Ramos (cell line): ENCODE data around the gene WDR18.

ENCODE experiments used
- in situ Hi-C: fragments of 300-500 bp; cut with MboI; formaldehyde crosslinking; loops from one replicate; pipeline ENCODE4 v1.14.3; 2022; ENCODE audit warnings: low sequenced_read_pairs; ENCODE audit not compliant: unreplicated experiment

The WDR18 gene

GRCh38 chr19:963486-963951 is 20.6 kb upstream of the WDR18 start:
- in situ Hi-C loops, result no loop called here

- in situ Hi-C loops, result no loop called here
Observed at GRCh38 chr19:964116-964520, 20.0 kb upstream of the WDR18 start.

GRCh38 chr19:964761-965694 is 19.1 kb upstream of the WDR18 start:
- in situ Hi-C loops, result no loop called here

GRCh38 chr19:966485-967088 is 17.6 kb upstream of the WDR18 start:
- in situ Hi-C loops, result no loop called here

GRCh38 chr19:970695-971094 is 13.4 kb upstream of the WDR18 start:
- in situ Hi-C loops, result no loop called here

GRCh38 chr19:971795-972194 is 12.3 kb upstream of the WDR18 start:
- in situ Hi-C loops, result no loop called here

- in situ Hi-C loops, result no loop called here
Observed at GRCh38 chr19:972281-972680, 11.9 kb upstream of the WDR18 start.

- in situ Hi-C loops, result no loop called here
Observed at GRCh38 chr19:973726-974563, 10.2 kb upstream of the WDR18 start.

- in situ Hi-C loops, result no loop called here
Observed at GRCh38 chr19:974564-975257, 9.4 kb upstream of the WDR18 start.

GRCh38 chr19:976476-976875 is 7.7 kb upstream of the WDR18 start:
- in situ Hi-C loops, result no loop called here

GRCh38 chr19:977058-977464 is 7.1 kb upstream of the WDR18 start:
- in situ Hi-C loops, result no loop called here

- in situ Hi-C loops, result no loop called here
Observed at GRCh38 chr19:979318-979741, 4.8 kb upstream of the WDR18 start.

- in situ Hi-C loops, result loop anchor here (5.0 to 10.0 kb wide), 2 partner anchors 126 to 208 kb away; partner anchors contain the start of genes CFD and ELANE
Observed at GRCh38 chr19:980133-980998, 3.8 kb upstream of the WDR18 start.

- in situ Hi-C loops, result loop anchor here (5.0 to 10.0 kb wide), 2 partner anchors 128 to 210 kb away; partner anchors contain the start of genes CFD and ELANE
Observed at GRCh38 chr19:982567-983170, 1.5 kb upstream of the WDR18 start.

- in situ Hi-C loops, result loop anchor here (5.0 to 10.0 kb wide), 2 partner anchors 64 to 131 kb away; partner anchors contain the start of genes CFD and ELANE
Observed at GRCh38 chr19:986083-986482, 1.9 kb downstream of the WDR18 start.

GRCh38 chr19:988081-988480 is 3.9 kb downstream of the WDR18 start:
- in situ Hi-C loops, result loop anchor here (5.0 to 10.0 kb wide), 2 partner anchors 66 to 133 kb away; partner anchors contain the start of genes CFD and ELANE

- in situ Hi-C loops, result loop anchor here (5.0 to 10.0 kb wide), 2 partner anchors 66 to 134 kb away; partner anchors contain the start of genes CFD and ELANE
Observed at GRCh38 chr19:988510-988909, 4.4 kb downstream of the WDR18 start.
